ENCODE measurements around the gene EGF.

The EGF gene

GRCh38 chr4:109962401-109962800 lies 49.7 kb downstream of the EGF start:
- DNase-seq (ENCODE audit: low read depth), result no peak

GRCh38 chr4:109966891-109967481 lies 54.3 kb downstream of the EGF start:
- DNase-seq (ENCODE audit: low read depth), result no peak

- DNase-seq (ENCODE audit: low read depth), result no peak
Observed at GRCh38 chr4:109967798-109968520, 55.3 kb downstream of the EGF start.

GRCh38 chr4:109969087-109969486 lies 56.4 kb downstream of the EGF start:
- DNase-seq (ENCODE audit: low read depth), result no peak

GRCh38 chr4:109969919-109970318 lies 57.2 kb downstream of the EGF start:
- DNase-seq (ENCODE audit: low read depth), result no peak

GRCh38 chr4:109972786-109973528 lies 60.3 kb downstream of the EGF start:
- no peak for DNase-seq (ENCODE audit: low read depth)

GRCh38 chr4:109973529-109973905 lies 60.8 kb downstream of the EGF start:
- no peak for DNase-seq (ENCODE audit: low read depth)

- no peak for DNase-seq (ENCODE audit: low read depth)
Observed at GRCh38 chr4:109976189-109976588, 63.5 kb downstream of the EGF start.

GRCh38 chr4:109977854-109978501 lies 65.3 kb downstream of the EGF start:
- no peak for DNase-seq (ENCODE audit: low read depth)

- no peak for DNase-seq (ENCODE audit: low read depth)
Observed at GRCh38 chr4:109978704-109979454, 66.2 kb downstream of the EGF start.

GRCh38 chr4:109979920-109980717 lies 67.4 kb downstream of the EGF start:
- DNase-seq (ENCODE audit: low read depth), result no peak

- DNase-seq (ENCODE audit: low read depth), result no peak
Observed at GRCh38 chr4:109981936-109982335, 69.3 kb downstream of the EGF start.

- DNase-seq (ENCODE audit: low read depth), result no peak
Observed at GRCh38 chr4:109982521-109982920, 69.8 kb downstream of the EGF start.

GRCh38 chr4:109985993-109986974 lies 73.6 kb downstream of the EGF start:
- no peak for DNase-seq (ENCODE audit: low read depth)

- no peak for DNase-seq (ENCODE audit: low read depth)
Observed at GRCh38 chr4:109989044-109989443, 76.4 kb downstream of the EGF start.

GRCh38 chr4:109989618-109990017 lies 76.9 kb downstream of the EGF start:
- DNase-seq (ENCODE audit: low read depth), result no peak

- DNase-seq (ENCODE audit: low read depth), result no peak
Observed at GRCh38 chr4:109990261-109991257, 77.9 kb downstream of the EGF start.

- no peak for DNase-seq (ENCODE audit: low read depth)
Observed at GRCh38 chr4:109993116-109993515, 80.4 kb downstream of the EGF start.

GRCh38 chr4:109994415-109994827 lies 81.7 kb downstream of the EGF start:
- no peak for DNase-seq (ENCODE audit: low read depth)

Measured in activated T-cell treated with anti-CD3 and anti-CD28 coated beads for 48 hours (primary cell).